SU-DHL-6 (cell line): ENCODE results near the gene NME3.

Source experiments
- H2AFZ ChIP-seq: fragments of 200-600 bp; sonication (generic); 2 replicates; pipeline ENCODE4 v1.6.1; 2014; ENCODE audit warnings: low read depth, mild to moderate bottlenecking, moderate library complexity, mixed read lengths, antibody characterized with exemption, low read length; ENCODE audit not compliant: severe bottlenecking
- H3F3A ChIP-seq: fragments of 200-600 bp; shearing (Covaris generic); 2 replicates; pipeline ENCODE4 v1.6.0; 2016; ENCODE audit warnings: antibody characterized with exemption, mild to moderate bottlenecking; ENCODE audit not compliant: insufficient read depth
- H3K27ac ChIP-seq: fragments of 200-600 bp; sonication (generic); 2 replicates; pipeline ENCODE4 v1.5.1; 2016; ENCODE audit warnings: low read depth, mild to moderate bottlenecking, low read length, moderate library complexity, mixed read lengths
- H3K27me3 ChIP-seq: fragments of 200-600 bp; sonication (generic), shearing (Covaris generic); 2 replicates; pipeline ENCODE4 v1.6.0; 2014; ENCODE audit warnings: mild to moderate bottlenecking, low read length
- H3K36me3 ChIP-seq: fragments of 200-600 bp; sonication (generic); 2 replicates; pipeline ENCODE4 v1.6.1; 2014; ENCODE audit warnings: mild to moderate bottlenecking, low read length, mixed read lengths
- H3K4me2 ChIP-seq: fragments of 300-600, 200-600 bp; shearing (Covaris generic), sonication (generic); 2 replicates; pipeline ENCODE4 v1.6.0; 2014; ENCODE audit warnings: low read length, low read depth, mild to moderate bottlenecking; ENCODE audit not compliant: poor library complexity, severe bottlenecking
- H3K4me3 ChIP-seq: fragments of 200-600 bp; sonication (generic); 2 replicates; pipeline ENCODE4 v1.5.1; 2014; ENCODE audit warnings: antibody characterized with exemption, low read length, mild to moderate bottlenecking, mixed read lengths; ENCODE audit not compliant: insufficient read depth, poor library complexity, severe bottlenecking
- H3K79me2 ChIP-seq: fragments of 200-600 bp; sonication (generic); 2 replicates; pipeline ENCODE4 v1.6.1; 2014; ENCODE audit warnings: mild to moderate bottlenecking, low read length, moderate library complexity; ENCODE audit not compliant: insufficient read depth
- H3K9ac ChIP-seq: fragments of 200-600 bp; sonication (generic); 2 replicates; pipeline ENCODE4 v1.7.0; 2014; ENCODE audit warnings: mild to moderate bottlenecking, low read length
- H3K9me2 ChIP-seq: fragments of 200-600 bp; sonication (generic); replicated peaks from 2 replicates; pipeline ENCODE4 v1.6.1; 2014; ENCODE audit warnings: low read length; ENCODE audit not compliant: insufficient read depth
- H3K9me3 ChIP-seq: fragments of 200-600 bp; sonication (generic); 2 replicates; pipeline ENCODE4 v1.6.1; 2014; ENCODE audit warnings: low read length, mixed read lengths; ENCODE audit not compliant: insufficient read depth
- H4K20me1 ChIP-seq: fragments of 200-600 bp; sonication (generic); 2 replicates; pipeline ENCODE4 v1.6.1; 2014; ENCODE audit warnings: low read depth, mild to moderate bottlenecking, antibody characterized with exemption, low read length, moderate library complexity, mixed read lengths
- EZH2phosphoT487 ChIP-seq: fragments of 200-600 bp; sonication (generic), shearing (Covaris generic); conservative IDR thresholded peaks from 2 replicates; pipeline ENCODE4 v1.6.1; 2018; ENCODE audit warnings: mild to moderate bottlenecking, antibody characterized with exemption, low read length, moderate library complexity, mixed read lengths
- TF ChIP-seq, protein P1 (sequence below): fragments of 200-600 bp; sonication (generic); IDR thresholded peaks from one replicate; pipeline ENCODE4 v1.5.1; 2017; ENCODE audit warnings: antibody characterized with exemption, mild to moderate bottlenecking, low read length, moderate library complexity; ENCODE audit not compliant: insufficient read depth, poor library complexity, severe bottlenecking

Gene NME3

DNA sequence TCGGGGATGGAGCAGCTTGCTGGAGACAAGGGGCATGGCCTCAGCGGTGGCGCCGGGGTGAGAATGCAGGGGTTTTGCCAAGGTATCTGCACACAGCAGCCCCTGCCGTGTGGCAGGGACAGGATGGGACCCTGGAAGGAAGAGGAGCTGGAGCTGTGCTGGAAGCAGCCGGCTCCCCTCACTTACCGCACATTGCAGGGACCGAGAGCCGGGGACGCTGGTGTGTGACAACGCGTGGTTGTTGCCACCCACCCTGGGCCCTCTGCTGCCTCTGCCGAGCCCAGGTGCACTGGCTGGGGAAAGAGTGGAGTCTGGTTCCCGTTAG is 14.5 kb upstream of the NME3 start:
- Histone ChIP-seq H3K9me2 (no peaks in the 10 kb centered on the region), H2AFZ (no peak overlapping the region), H3K79me2 (peaks cover 32% of the 10 kb centered on the region), H3K4me3 (no peak overlapping the region), H3K36me3 (no peaks in the 10 kb centered on the region), H4K20me1 (no peaks in the 10 kb centered on the region), H3K9ac (no peak overlapping the region), H3K27ac (no peak overlapping the region), H3F3A (no peaks in the 10 kb centered on the region), H3K9me3 (no peaks in the 10 kb centered on the region), H3K4me2 (no peak overlapping the region), H3K27me3 (no peaks in the 10 kb centered on the region)
- no peak for TF ChIP-seq EZH2phosphoT487
- TF ChIP-seq, protein P1, sequence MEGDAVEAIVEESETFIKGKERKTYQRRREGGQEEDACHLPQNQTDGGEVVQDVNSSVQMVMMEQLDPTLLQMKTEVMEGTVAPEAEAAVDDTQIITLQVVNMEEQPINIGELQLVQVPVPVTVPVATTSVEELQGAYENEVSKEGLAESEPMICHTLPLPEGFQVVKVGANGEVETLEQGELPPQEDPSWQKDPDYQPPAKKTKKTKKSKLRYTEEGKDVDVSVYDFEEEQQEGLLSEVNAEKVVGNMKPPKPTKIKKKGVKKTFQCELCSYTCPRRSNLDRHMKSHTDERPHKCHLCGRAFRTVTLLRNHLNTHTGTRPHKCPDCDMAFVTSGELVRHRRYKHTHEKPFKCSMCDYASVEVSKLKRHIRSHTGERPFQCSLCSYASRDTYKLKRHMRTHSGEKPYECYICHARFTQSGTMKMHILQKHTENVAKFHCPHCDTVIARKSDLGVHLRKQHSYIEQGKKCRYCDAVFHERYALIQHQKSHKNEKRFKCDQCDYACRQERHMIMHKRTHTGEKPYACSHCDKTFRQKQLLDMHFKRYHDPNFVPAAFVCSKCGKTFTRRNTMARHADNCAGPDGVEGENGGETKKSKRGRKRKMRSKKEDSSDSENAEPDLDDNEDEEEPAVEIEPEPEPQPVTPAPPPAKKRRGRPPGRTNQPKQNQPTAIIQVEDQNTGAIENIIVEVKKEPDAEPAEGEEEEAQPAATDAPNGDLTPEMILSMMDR = no peak

DNA sequence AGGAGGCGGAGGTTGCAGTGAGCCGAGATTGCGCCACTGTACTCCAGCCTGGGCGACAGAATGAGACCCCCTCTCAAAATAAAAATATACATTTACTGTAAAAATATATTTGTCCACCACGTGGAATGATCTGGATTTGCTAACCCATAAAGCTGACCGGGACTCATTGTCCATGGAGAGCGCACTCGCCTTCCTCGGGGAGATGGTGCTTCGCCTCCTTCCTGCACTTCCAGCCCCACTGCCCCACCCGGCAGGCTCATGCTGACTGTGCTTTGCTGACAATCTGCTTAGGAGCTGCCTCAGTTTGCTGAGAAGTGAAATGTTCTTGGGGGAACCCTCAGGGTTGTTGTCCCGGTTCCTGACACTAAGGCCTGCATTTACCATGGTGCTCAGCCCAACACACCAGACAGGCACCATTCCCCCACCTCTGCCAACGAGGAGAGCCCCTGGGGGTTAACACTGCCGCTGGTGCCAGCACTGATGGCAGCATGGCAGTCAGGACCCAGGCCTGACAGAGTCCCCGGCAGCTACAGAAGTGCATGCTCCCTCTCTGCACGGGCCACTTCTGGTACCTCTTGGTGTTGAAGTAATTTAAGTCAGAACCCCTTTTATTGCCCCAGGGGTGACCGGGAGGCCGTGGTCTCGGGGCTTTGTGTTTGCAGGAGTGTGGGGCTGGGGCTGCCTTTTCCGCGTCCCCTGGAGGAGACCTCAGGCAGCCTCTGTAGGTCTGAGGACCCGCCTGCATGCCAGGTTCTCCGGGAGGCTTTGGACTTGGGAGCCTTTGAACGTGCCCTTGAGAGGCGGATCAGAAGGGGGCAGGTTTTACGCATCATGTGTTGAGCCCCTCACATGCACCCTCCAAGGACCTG is 13.9 kb upstream of the NME3 start:
- Histone ChIP-seq H3F3A (no peaks in the 10 kb centered on the region), H3K36me3 (no peaks in the 10 kb centered on the region), H3K27me3 (no peaks in the 10 kb centered on the region), H4K20me1 (no peaks in the 10 kb centered on the region), H2AFZ (no peak overlapping the region), H3K9ac (no peak overlapping the region), H3K4me2 (no peak overlapping the region), H3K9me3 (no peaks in the 10 kb centered on the region), H3K4me3 (no peak overlapping the region), H3K79me2 (peaks cover 32% of the 10 kb centered on the region), H3K27ac (no peak overlapping the region), H3K9me2 (no peaks in the 10 kb centered on the region)
- TF ChIP-seq EZH2phosphoT487 = no peak
- TF ChIP-seq, protein P1 = no peak

DNA sequence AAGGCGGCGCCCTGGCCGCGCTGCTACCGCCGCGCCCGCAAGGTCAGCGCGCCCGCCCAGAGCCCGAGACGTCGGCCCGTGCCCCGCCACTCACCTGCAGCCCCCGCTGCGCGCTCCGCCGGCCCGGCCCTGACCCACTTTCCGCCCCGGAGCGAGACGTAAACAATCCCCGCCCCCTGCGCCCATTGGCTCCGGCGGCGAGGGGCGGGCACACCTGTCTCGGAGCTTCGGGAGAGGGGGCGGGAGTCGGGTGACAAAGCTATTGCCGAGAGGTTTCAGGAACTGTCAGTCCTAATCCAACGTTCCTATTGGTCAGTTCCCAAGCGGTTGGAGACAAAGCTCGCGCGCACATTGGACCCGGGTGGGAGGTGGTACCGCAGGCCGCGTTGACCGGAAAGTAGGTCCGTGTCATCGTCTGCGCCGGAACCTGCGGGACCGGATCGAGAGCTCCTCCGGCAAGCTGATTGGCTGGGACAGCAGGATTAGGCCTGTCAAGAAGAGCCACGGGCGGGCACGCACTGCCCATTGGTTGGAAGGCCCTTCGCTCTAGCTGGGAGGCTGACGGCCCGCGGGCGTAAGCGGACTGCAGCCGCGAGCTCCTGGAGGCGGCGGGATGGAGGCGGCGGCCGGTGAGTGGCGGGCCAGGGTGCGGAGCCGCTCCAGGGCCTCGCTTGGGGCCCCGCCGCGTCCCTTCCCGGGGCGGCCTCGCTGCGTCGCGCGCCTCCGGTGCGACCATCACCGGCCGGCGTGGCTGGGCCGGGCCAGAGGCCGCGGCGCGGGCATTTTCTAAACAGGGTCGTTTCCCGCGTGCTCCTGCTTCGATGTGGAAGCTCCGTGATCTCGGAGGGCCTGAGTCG is 11.3 kb upstream of the NME3 start, which contains the start of the genes NUBP2 and SPSB3:
Gene NUBP2, plus strand, starts transcription at position 553 of the 857 bp plus-strand sequence. Its CDS starts 61 bp downstream, at position 614.
Gene SPSB3, minus strand, starts transcription at position 164 of the 857 bp plus-strand sequence. CDS start 1,088 bp downstream, outside the sequence.
- H3K36me3 ChIP-seq = no peaks in the 10 kb centered on the region
- H3K4me2 ChIP-seq = peak within 1 kb of the TSS; percentile 98
- no peaks in the 10 kb centered on the region for H4K20me1 ChIP-seq
- peaks cover 32% of the 10 kb centered on the region for H3K79me2 ChIP-seq
- H3K9me2 ChIP-seq = no peaks in the 10 kb centered on the region
- H3K9ac ChIP-seq = peak within 1 kb of the TSS; percentile 90
- H3F3A ChIP-seq = no peaks in the 10 kb centered on the region
- TF ChIP-seq, protein P1 = no peak
- TF ChIP-seq EZH2phosphoT487 = no peak
- H3K4me3 ChIP-seq = peak within 1 kb of the TSS; percentile 88
- no peaks in the 10 kb centered on the region for H3K9me3 ChIP-seq
- H2AFZ ChIP-seq = peak within 1 kb of the TSS; percentile 18
- no peak within 1 kb of the TSS for H3K27ac ChIP-seq
- no peaks in the 10 kb centered on the region for H3K27me3 ChIP-seq
